NCI-H2107 treated with DMSO at 0.1 percent for 48 hours (cell line): ENCODE measurements around the gene OBSCN.
"Not testable (repeated sequence)": the region's sequence is repeated elsewhere in the genome, so short reads cannot be mapped to it uniquely, and the experiment has no call there.

Experiments used
- DNase-seq: peaks from one replicate; lab custom pipeline; 2025; ENCODE audit not compliant: unreplicated experiment; lab: John Stamatoyannopoulos, UW

The OBSCN gene

DNA sequence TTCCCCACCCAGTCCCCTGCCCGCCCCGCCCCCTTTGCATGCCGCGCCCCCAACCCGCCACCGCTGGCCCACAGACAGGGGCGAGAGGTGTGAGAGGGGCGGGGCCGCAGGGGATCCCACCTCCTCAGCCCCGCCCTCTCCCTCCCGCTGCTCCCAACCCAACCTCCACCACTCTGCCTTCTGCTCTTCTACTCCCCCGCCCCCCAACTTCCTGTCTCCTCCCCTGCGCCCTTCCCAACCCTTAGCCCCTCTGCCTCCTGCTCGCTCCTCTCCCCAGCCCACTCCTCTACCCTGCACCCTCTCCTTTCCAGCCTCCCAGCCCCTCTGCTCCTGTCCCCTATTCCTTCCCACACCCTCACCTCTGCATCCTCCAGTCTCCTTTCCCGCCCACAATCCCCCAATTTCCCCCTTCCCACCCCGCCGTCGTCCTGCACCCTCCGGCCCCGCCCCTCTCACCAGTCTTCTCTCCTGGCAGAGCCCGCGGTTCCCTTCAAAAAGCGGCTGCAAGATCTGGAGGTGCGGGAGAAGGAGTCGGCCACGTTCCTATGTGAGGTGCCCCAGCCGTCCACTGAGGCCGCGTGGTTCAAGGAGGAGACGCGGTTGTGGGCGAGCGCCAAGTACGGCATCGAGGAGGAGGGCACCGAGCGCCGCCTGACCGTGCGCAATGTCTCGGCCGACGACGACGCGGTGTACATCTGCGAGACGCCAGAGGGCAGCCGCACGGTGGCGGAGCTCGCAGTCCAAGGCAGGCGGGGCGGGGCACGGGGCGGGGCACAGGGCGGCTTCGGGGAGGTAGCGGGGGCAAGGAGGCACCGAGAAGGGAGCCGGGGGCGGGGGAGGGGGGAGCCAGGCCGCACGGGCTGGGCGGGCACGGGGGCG, 5.4 kb downstream of the OBSCN start:
- DNase-seq, result peak; percentile 38

DNA sequence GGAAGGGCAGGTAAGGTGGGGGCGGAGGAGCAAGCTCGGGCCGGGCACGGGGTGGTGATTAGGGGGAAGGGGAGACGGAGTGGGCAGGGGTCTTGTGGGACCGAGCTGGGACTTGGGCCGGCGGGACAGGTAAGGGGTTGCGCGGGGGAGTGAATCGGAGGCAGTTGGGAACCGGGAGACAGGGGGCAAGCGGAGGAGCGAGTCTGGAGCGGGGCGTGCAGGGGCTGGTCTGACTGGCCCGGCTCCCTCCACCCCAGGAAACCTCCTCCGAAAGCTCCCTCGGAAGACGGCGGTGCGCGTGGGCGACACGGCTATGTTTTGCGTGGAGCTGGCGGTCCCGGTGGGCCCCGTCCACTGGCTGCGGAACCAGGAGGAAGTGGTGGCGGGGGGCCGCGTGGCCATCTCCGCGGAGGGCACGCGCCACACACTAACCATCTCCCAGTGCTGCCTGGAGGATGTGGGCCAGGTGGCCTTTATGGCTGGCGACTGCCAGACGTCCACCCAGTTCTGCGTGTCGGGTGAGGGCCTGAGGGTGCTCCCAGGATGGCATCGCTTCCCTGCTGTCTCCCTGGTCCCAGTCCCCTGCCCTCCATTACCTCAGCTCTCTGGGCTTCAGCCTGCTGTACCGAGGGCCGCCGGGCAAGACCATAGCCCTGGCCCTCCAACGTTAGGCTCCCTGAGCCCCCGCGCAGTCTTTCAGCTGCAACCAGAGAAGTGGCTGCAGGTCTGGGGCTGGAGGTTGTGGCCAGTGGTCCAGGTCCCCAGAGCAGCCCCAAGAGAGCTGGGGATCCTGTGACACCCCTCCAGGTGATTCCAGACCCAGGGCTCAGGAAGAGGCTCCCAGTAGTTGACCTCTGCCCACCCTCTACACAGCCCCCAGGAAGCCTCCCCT, 6.3 kb downstream of the OBSCN start:
- no peak for DNase-seq

DNA sequence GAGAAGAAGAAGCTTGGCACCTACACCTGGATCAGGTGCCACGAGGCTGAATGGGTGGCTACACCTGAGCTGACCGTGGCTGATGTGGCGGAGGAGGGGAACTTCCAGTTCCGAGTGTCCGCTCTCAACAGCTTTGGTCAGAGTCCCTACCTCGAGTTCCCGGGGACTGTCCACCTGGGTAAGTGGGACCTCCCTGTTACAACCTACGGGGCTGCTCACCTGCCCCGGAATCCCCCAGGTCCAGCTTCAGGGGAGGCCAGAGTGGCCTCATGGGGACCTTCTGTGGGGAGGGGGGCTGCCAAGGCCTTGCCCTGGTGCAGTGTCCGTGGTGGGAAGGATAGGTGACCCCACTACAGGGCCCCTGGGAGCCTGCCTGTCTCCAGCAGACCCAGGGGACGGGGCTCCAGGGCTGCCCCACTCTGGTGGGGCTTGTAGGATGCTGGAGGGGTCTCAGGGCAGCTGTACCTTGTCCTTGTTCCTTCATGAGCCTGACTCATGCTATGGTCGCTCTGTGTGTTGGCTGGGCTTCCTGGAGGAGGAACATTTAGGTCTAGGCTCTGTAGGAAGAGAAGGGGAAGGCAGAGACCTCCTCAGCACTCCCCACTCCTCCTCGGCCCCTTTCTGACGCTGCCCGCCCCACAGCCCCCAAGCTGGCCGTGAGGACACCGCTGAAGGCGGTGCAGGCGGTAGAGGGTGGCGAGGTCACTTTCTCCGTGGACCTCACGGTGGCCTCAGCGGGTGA, 7.2 kb downstream of the OBSCN start:
- no peak for DNase-seq

GRCh38 chr1:228215663-228216116, 7.8 kb downstream of the OBSCN start:
- no peak for DNase-seq

DNA sequence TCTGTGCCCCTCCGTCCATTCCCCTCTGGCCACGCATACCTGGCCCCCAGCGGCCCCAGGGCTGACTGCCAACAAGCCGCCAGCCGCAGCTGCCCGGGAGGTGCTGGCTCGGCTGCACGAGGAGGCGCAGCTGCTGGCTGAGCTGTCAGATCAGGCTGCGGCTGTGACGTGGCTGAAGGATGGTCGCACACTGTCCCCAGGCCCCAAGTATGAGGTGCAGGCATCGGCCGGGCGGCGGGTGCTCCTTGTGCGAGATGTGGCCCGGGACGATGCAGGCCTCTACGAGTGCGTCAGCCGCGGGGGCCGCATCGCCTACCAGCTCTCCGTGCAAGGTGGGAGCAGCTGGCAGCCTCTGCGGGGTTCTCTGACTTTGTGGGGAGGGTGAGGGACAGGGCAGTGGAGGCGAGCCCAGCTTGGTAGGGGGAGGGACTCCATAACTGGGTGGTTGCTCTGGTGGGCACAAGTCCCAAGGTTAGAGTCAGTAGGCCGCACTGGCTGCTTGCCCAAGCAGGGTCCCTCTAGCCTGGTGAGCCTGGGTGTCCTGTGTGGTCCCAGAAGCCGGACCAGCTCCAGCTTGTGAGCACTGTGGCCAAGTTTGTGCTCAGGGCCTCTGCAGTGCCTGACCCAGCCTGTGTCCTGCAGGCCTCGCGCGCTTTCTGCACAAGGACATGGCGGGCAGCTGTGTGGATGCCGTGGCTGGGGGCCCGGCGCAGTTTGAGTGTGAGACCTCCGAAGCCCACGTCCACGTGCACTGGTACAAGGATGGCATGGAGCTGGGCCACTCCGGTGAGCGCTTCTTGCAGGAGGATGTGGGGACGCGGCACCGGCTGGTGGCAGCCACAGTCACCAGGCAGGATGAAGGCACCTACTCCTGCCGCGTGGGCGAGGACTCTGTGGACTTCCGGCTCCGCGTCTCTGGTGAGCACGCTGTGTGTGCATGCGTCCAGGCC, 8.8 kb downstream of the OBSCN start:
- DNase-seq, result no peak

GRCh38 chr1:228217551-228218344, 9.9 kb downstream of the OBSCN start:
- DNase-seq, result no peak

DNA sequence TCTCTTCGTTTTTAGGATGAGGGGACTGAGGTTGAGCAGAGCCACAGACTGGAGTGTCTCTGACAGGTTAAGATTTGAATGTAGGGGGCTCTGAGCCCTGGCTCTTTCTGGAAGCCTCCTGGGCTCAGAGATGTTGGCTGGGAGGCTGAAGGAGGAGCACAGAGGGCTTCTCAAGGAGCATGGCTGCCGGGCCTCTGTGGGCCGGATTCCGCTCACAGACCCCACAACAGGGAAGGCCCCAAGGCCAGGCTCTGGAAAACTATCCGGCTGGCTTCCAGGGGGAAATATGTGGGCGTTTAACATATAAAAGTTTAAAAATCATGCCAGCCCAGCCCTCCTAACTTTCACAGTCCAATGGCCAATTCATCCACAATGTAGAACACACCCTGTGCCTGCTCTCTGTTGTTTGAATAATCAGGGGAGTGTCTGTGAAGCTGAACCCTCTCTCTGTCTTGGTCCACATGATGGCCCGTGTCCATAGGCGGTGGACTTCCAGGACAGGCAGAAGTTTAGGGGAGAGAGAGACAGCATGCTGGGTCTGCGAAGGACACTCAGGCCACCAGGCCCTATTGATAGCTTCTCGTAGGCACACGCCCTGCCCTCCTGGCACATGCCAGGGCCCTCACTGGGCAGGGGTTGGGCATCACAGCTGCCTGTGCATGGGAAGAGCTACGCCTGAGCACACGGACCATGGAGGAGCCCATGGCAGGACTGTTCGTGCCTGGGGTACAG, 10.8 kb downstream of the OBSCN start:
- no peak for DNase-seq

DNA sequence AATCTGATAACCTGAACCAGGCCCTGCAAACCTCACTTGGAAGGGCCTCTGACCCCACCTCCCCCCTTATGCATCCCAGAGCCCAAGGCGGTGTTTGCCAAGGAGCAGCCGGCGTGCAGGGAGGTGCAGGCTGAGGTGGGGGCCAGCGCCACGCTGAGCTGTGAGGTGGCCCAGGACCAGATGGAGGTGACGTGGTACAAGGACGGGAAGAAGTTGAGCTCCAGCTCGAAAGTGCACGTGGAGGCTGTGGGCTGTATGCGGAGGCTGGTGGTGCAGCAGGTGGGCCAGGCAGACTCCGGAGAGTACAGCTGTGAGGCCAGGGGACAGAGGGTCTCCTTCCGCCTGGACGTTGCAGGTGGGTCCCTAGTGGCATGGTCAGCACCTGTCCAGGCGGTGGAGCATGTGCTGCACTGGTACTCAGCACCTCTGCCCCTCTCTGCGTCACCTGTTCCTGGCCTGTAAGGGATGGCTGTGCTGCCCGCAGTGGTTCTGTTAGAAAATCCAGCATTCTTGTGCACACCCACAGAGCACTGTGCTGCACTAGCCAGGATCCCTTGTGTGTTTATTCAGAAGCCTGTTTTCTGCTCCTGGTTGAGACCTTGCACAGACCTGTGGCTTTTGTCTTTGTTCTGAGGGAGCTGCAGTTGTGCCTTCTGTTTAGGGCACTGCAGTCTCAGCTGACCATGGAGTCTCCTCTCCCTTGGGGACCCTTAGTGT, 11.6 kb downstream of the OBSCN start:
- no peak for DNase-seq

GRCh38 chr1:228219962-228220780, 12.3 kb downstream of the OBSCN start:
- no peak for DNase-seq

GRCh38 chr1:228221097-228221496, 13.3 kb downstream of the OBSCN start:
- not testable (repeated sequence) for DNase-seq

- DNase-seq, result peak; percentile 10
Measured at GRCh38 chr1:228222548-228222947, 14.7 kb downstream of the OBSCN start.

DNA sequence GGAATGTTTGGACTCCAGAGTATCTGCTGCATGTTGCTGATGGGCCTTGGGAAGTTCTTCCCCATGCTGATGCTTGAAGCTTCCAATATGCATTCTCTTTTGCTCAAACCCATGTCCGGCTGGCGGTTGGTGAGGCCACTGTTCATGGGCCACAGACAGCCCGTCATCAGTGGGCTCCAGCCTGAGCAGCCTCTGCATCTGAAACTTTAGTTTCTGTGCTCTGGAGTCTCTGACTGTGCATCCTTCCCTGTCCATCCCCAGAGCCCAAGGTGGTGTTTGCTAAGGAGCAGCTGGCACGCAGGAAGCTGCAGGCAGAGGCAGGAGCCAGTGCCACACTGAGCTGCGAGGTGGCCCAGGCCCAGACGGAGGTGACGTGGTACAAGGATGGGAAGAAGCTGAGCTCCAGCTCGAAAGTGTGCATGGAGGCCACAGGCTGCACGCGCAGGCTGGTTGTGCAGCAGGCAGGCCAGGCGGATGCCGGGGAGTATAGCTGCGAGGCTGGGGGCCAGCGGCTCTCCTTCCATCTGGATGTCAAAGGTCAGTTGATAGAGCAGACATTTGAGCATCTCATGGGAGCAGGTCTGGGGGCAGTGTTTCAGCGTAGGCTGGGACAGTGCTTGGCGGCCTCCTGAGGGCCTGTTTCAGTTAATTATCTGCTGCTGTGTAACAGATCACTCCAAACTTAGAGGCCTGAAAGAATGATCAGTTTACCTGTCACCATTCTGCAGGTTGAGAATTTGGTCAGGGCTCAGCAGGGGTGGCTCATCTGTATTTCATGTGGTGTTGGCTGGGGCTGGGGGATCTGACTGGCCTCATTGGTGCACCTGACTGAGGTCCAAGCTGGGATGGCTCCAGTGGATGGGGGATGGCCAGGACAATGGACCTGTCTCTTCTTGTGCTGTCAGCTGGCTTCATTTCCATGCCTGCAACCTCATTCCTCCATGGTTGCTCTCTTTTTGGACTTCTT, 16.6 kb downstream of the OBSCN start:
- no peak for DNase-seq

- no peak for DNase-seq
Measured at GRCh38 chr1:228225165-228225710, 17.4 kb downstream of the OBSCN start.

GRCh38 chr1:228225740-228226139, 17.9 kb downstream of the OBSCN start:
- DNase-seq, result no peak

DNA sequence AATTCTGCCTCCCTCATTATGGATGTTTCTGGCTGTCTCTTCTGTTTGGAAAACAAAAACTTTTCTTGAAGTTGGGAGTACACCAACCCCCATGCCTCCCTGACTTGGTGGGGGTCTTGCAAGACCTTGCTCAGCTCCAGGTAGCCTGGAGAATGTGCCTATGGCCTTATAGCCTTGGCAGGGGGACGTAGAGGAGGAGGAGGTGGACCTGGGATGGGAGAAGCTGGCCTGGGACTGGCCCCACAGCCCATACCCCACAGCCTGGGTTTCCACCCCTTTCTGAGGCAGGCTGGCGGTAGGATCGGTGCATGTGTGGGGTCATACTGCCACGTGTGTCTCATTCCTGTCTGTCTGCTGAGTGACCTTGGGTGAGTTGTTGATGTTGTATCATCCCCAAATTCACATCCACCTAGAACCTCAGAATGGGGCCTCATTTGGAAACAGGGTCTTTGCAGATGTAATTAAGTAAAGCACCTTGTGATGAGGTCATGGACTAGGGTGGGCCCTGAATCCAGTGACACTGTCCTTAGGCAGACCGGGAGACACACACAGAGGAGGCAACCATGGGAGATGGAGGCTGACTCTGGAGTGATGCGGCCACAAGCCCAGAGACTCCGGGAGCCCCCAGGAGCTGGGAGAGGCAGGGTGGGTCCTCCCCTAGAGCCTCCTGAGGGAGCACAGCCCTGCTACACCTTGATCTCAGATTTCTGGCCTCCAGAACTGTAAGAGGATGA, 18.5 kb downstream of the OBSCN start:
- DNase-seq, result no peak
